HepG2 (cell line): Measurements from ENCODE around the gene PSEN1. TPM values are rescaled to one million over a fixed set of nuclear protein-coding genes. Genes with fewer than 3 reads are reported as not detected.

Experiments
- ATAC-seq: fragments of 200-7000 bp; cut with Tn5 transposase; 3 replicates; pipeline ENCODE4 v1.9.1; 2020; ENCODE audit warnings: mild to moderate bottlenecking, moderate library complexity
- BruUV-seq: library from RNA; stranded (reverse); fragments of 400-500 nt; replicated peaks from 2 replicates; lab custom pipeline; 2021; lab: Mats Ljungman, UMichigan
- CTCF ChIA-PET: fragments of 300-600 bp; formaldehyde crosslinking; extraction: SDS; loops from one replicate; lab custom pipeline; 2021; ENCODE audit warnings: low total read pairs, inconsistent platforms, low intra/inter-chr PET ratio; lab: Yijun Ruan, JAX
- POLR2A ChIA-PET: fragments of 350-600 bp; sonication (Branson Sonifier 250); formaldehyde crosslinking; loops from one replicate; lab custom pipeline; 2020; ENCODE audit warnings: antibody characterized with exemption, inconsistent platforms; lab: Yijun Ruan, JAX
- DNase-seq: peaks from one replicate; pipeline ENCODE4 v3.0.0-alpha.2; 2015; ENCODE audit warnings: low spot score
- FAIRE-seq: peaks from 3 replicates; lab custom pipeline; 2011; peaks lifted over from hg19 to GRCh38; lab: Jason Lieb, UNC
- H2AFZ ChIP-seq: one replicate; pipeline ENCODE4 v1.6.1; 2011; ENCODE audit warnings: low read length, inconsistent platforms
- H3K27ac ChIP-seq: fragments of 300-600 bp; 3 replicates; pipeline ENCODE4 v1.8.0; 2011; ENCODE audit warnings: mixed run types, mild to moderate bottlenecking, mixed read lengths, low read length, inconsistent platforms; ENCODE audit not compliant: insufficient read depth; ENCODE audit errors: extremely low read length
- H3K27me3 ChIP-seq, 2 experiments: fragments of 200-600 bp in 1 of 2; 2 replicates in 1 of 2; 3 replicates in 1 of 2; pipeline versions ENCODE4 v1.6.0 to v1.8.0; 2011; ENCODE audit warnings: low read length in 2 of 2, mild to moderate bottlenecking in 2 of 2, moderate library complexity in 2 of 2, inconsistent platforms in 1 of 2; ENCODE audit not compliant: insufficient read depth in 2 of 2, control insufficient read depth in 1 of 2
- H3K36me3 ChIP-seq, 2 experiments: fragments of 200-600 bp in 1 of 2; replicated peaks in 1 of 2; 2 replicates in 1 of 2; 3 replicates in 1 of 2; pipeline versions ENCODE4 v1.5.1 to v1.8.0; 2011; ENCODE audit warnings: low read length in 2 of 2, inconsistent platforms in 1 of 2; ENCODE audit not compliant: insufficient read depth in 2 of 2, control insufficient read depth in 1 of 2
- H3K4me1 ChIP-seq: 2 replicates; pipeline ENCODE4 v1.5.1; 2012; ENCODE audit warnings: low read length, inconsistent platforms; ENCODE audit not compliant: insufficient read depth
- H3K4me2 ChIP-seq: 2 replicates; pipeline ENCODE4 v1.6.0; 2011; ENCODE audit warnings: low read depth, low read length, inconsistent platforms
- H3K4me3 ChIP-seq, 3 experiments: fragments of 200-600 bp in 1 of 3; sonication (generic), shearing (Covaris generic) in 1 of 3; replicated peaks in 1 of 3; 2 replicates each; pipeline ENCODE4 v1.5.1; 2011 to 2016; ENCODE audit warnings: low read length in 3 of 3, inconsistent platforms in 2 of 3, low read depth in 2 of 3, mild to moderate bottlenecking in 2 of 3, control low read depth in 1 of 3, mixed read lengths in 1 of 3; ENCODE audit not compliant: insufficient read depth in 1 of 3
- H3K79me2 ChIP-seq: one replicate; pipeline ENCODE4 v1.6.1; 2011; ENCODE audit warnings: low read length, inconsistent platforms; ENCODE audit not compliant: insufficient read depth
- H3K9ac ChIP-seq: 2 replicates; pipeline ENCODE4 v1.6.0; 2011; ENCODE audit warnings: mild to moderate bottlenecking, low read depth, low read length, inconsistent platforms; ENCODE audit not compliant: insufficient read depth
- H3K9me3 ChIP-seq: 2 replicates; pipeline ENCODE4 v1.5.1; 2012; ENCODE audit warnings: mild to moderate bottlenecking, low read length
- H4K20me1 ChIP-seq: 2 replicates; pipeline ENCODE4 v1.6.0; 2011; ENCODE audit warnings: inconsistent platforms, mild to moderate bottlenecking, low read length, moderate library complexity; ENCODE audit not compliant: insufficient read depth
- CREM ChIP-seq, 2 experiments: sonication (generic) in 1 of 2; formaldehyde crosslinking in 1 of 2; IDR thresholded peaks; 2 replicates each; pipeline versions ENCODE4 v1.4.0 to v1.6.1; 2016 to 2020; ENCODE audit warnings: antibody characterized with exemption in 1 of 2, mild to moderate bottlenecking in 1 of 2, missing genetic modification reagents in 1 of 2
- GMEB1 ChIP-seq: sonication (generic); formaldehyde crosslinking; IDR thresholded peaks from 2 replicates; pipeline ENCODE4 v1.5.1; 2020; ENCODE audit warnings: missing genetic modification reagents, mild to moderate bottlenecking, borderline replicate concordance
- HOXA7 ChIP-seq: sonication (generic); formaldehyde crosslinking; IDR thresholded peaks from 2 replicates; pipeline ENCODE4 v1.8.1; 2022; ENCODE audit warnings: mild to moderate bottlenecking, missing genetic modification reagents, moderate library complexity
- KLF11 ChIP-seq: IDR thresholded peaks from 2 replicates; pipeline ENCODE4 v1.6.1; 2016; ENCODE audit warnings: missing compliant biosample characterization
- KMT2A ChIP-seq: sonication (generic); formaldehyde crosslinking; IDR thresholded peaks from 2 replicates; pipeline ENCODE4 v1.4.0; 2020; ENCODE audit warnings: missing genetic modification reagents
- U2AF2 ChIP-seq: fragments of 200-400 bp; formaldehyde crosslinking; IDR thresholded peaks from 2 replicates; pipeline ENCODE4 v1.6.1; 2017; ENCODE audit warnings: low read depth, mild to moderate bottlenecking, low read length
- ZBTB26 ChIP-seq: IDR thresholded peaks from 2 replicates; pipeline ENCODE4 v1.6.1; 2016; ENCODE audit warnings: missing compliant biosample characterization, missing genetic modification reagents, borderline replicate concordance
- ZNF3 ChIP-seq: IDR thresholded peaks from 2 replicates; pipeline ENCODE4 v1.7.0; 2017; ENCODE audit warnings: inconsistent platforms
- ZNF446 ChIP-seq: sonication (generic); formaldehyde crosslinking; IDR thresholded peaks from 2 replicates; pipeline ENCODE4 v1.5.0; 2020; ENCODE audit warnings: mild to moderate bottlenecking, missing genetic modification reagents
- ZNF687 ChIP-seq: sonication (generic); formaldehyde crosslinking; IDR thresholded peaks from 2 replicates; pipeline ENCODE4 v1.5.1; 2020; ENCODE audit warnings: mild to moderate bottlenecking, missing genetic modification reagents, moderate library complexity
- ZNF720 ChIP-seq: sonication (generic); formaldehyde crosslinking; IDR thresholded peaks from 2 replicates; pipeline ENCODE4 v1.4.0; 2020; ENCODE audit warnings: missing genetic modification reagents
- ZNF772 ChIP-seq: sonication (generic); formaldehyde crosslinking; IDR thresholded peaks from 2 replicates; pipeline ENCODE4 v1.5.0; 2020; ENCODE audit warnings: mild to moderate bottlenecking, missing genetic modification reagents
- WGBS: methylation state at CpG from one replicate; pipeline ENCODE4 v1.1.6; 2017; ENCODE audit warnings: low lambda C conversion rate; 5-methylcytosine and 5-hydroxymethylcytosine counted together
- in situ Hi-C: cut with HindIII; loops from 2 replicates; pipeline ENCODE4 v1.10.0; 2017; ENCODE audit warnings: low pct_unique_long_range_greater_than_20kb; ENCODE audit not compliant: extremely low pct_ligation_motif_present
- intact Hi-C: fragments of 100-400 bp; cut with micrococcal nuclease; formaldehyde crosslinking; loops from one replicate; pipeline ENCODE4 v1.10.0; 2022; ENCODE audit not compliant: unreplicated experiment
- polyA plus RNA-seq, 8 experiments: library from polyadenylated mRNA; depleted of rRNA in 3 of 8; stranded (reverse) in 7 of 8; unstranded in 1 of 8; fragments of >200 nt; fragmentation: Illumina TruSeq in 4 of 8; extraction: Trizol in 4 of 8; gene quantifications; 2 replicates each; pipeline versions ENCODE4 v1.2.1 to v1.2.3, GENCODE V29; 2011 to 2016; ENCODE audit warnings: low read depth in 4 of 8, missing spikeins in 1 of 8, mixed read lengths in 1 of 8; ENCODE audit not compliant: insufficient read depth in 1 of 8
- total RNA-seq, 5 experiments: library from RNA; depleted of rRNA; stranded (reverse); fragments of >200 nt; fragmentation: Illumina TruSeq; extraction: Trizol; gene quantifications; 2 replicates each; pipeline ENCODE4 v1.2.3, GENCODE V29; 2016; ENCODE audit warnings: low read depth in 1 of 5
- TF ChIP-seq, protein P1 (sequence below): sonication (generic); formaldehyde crosslinking; IDR thresholded peaks from 2 replicates; pipeline ENCODE4 v1.4.0; 2020; ENCODE audit warnings: missing genetic modification reagents

The PSEN1 gene
- total and polyA plus RNA-seq, 2 of the 13 experiments (the other 11 are each of a cell fraction or from before 2014, with no cell fraction given) = 12.5 to 26.6 TPM

- TF ChIP-seq KLF11 (CRISPR knock-in tag) (no peak), ZNF772 (CRISPR knock-in tag) (no peak), CREM (IDR thresholded peaks at IDR 0.05) (no peak), CREM (CRISPR knock-in tag; IDR thresholded peaks at IDR 0.05) (no peak)
- TF ChIP-seq, all 625 proteins: peak for 0
Measured at GRCh38 chr14:73236157-73236556, 99.8 kb downstream of the PSEN1 start (continued).

GRCh38 chr14:73236752-73237218 lies 100.5 kb downstream of the PSEN1 start:
- intact Hi-C loops = loop anchor here (10.0 kb wide), 1 partner anchor 48 kb away; no protein-coding TSS in a partner anchor
- Histone ChIP-seq H3K9ac (no peak overlapping the region), H3K79me2 (no peaks in the 10 kb centered on the region), H3K4me1 (peaks cover 42% of the 10 kb centered on the region), H3K27me3 (peaks cover 17 to 82% of the 10 kb centered on the region in 2 experiments), H3K4me3 (no peak overlapping the region), H3K27ac (no peak overlapping the region), H3K4me2 (no peak overlapping the region), H3K36me3 (no peaks in the 10 kb centered on the region), H2AFZ (no peak overlapping the region), H4K20me1 (no peaks in the 10 kb centered on the region), H3K9me3 (no peaks in the 10 kb centered on the region)
- in situ Hi-C loops = no loop called here
- no TSS peak for BruUV-seq
- FAIRE-seq (no peak), ATAC-seq (no peak), DNase-seq (no peak)
- POLR2A ChIA-PET = no interaction called here
- WGBS = 54% methylated on average over 7 of the region's 7 CpGs
- CTCF ChIA-PET = no interaction called here
- TF ChIP-seq ZBTB26 (no peak), ZNF720 (CRISPR knock-in tag) (no peak), ZNF3 (CRISPR knock-in tag) (no peak), GMEB1 (no peak), U2AF2 (no peak), HOXA7 (CRISPR knock-in tag) (no peak), KMT2A (no peak), ZNF446 (CRISPR knock-in tag) (no peak), ZNF687 (no peak)
- TF ChIP-seq, protein P1, sequence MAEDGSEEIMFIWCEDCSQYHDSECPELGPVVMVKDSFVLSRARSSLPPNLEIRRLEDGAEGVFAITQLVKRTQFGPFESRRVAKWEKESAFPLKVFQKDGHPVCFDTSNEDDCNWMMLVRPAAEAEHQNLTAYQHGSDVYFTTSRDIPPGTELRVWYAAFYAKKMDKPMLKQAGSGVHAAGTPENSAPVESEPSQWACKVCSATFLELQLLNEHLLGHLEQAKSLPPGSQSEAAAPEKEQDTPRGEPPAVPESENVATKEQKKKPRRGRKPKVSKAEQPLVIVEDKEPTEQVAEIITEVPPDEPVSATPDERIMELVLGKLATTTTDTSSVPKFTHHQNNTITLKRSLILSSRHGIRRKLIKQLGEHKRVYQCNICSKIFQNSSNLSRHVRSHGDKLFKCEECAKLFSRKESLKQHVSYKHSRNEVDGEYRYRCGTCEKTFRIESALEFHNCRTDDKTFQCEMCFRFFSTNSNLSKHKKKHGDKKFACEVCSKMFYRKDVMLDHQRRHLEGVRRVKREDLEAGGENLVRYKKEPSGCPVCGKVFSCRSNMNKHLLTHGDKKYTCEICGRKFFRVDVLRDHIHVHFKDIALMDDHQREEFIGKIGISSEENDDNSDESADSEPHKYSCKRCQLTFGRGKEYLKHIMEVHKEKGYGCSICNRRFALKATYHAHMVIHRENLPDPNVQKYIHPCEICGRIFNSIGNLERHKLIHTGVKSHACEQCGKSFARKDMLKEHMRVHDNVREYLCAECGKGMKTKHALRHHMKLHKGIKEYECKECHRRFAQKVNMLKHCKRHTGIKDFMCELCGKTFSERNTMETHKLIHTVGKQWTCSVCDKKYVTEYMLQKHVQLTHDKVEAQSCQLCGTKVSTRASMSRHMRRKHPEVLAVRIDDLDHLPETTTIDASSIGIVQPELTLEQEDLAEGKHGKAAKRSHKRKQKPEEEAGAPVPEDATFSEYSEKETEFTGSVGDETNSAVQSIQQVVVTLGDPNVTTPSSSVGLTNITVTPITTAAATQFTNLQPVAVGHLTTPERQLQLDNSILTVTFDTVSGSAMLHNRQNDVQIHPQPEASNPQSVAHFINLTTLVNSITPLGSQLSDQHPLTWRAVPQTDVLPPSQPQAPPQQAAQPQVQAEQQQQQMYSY (CRISPR knock-in tag) = no peak
